B cell (primary cell): Measurements from ENCODE around the gene CRELD2. TPM values are rescaled to one million over a fixed set of nuclear protein-coding genes. Genes with fewer than 3 reads are reported as not detected.

Source experiments
- ATAC-seq: fragments of 200-7000 bp; cut with Tn5 transposase; one replicate; pipeline ENCODE4 v1.10.0; 2021; ENCODE audit warnings: low read depth, mild to moderate bottlenecking, moderate number of reproducible peaks, moderate library complexity
- CTCF ChIA-PET: fragments of 350-600 bp; sonication (Branson Sonifier 250); formaldehyde crosslinking; loops from one replicate; lab custom pipeline; 2021; ENCODE audit warnings: antibody characterized with exemption, inconsistent platforms; lab: Charles Lee
- POLR2A ChIA-PET: fragments of 350-600 bp; sonication (Branson Sonifier 250); formaldehyde crosslinking; loops from one replicate; lab custom pipeline; 2021; ENCODE audit warnings: antibody characterized with exemption; lab: Charles Lee
- DNase-seq: peaks from one replicate; pipeline ENCODE4 v3.0.0; 2013
- H2AFZ ChIP-seq: 2 replicates; pipeline ENCODE4 v1.6.1; 2012; ENCODE audit warnings: mild to moderate bottlenecking, low read depth, low read length; ENCODE audit not compliant: insufficient read depth, poor library complexity, severe bottlenecking
- H3K27ac ChIP-seq, 2 donors: 1 replicate in 1 of 2; 2 replicates in 1 of 2; pipeline ENCODE4 v1.5.1; 2012 to 2013; ENCODE audit warnings: low read length in 2 of 2, mild to moderate bottlenecking in 2 of 2, moderate library complexity in 1 of 2
- H3K27me3 ChIP-seq, 4 experiments: fragments of 200-600 bp in 1 of 4; sonication (generic) in 1 of 4; replicated peaks in 1 of 4; 1 replicate in 2 of 4; 2 replicates in 2 of 4; pipeline versions ENCODE4 v1.6.1 to v1.7.0; 2013 to 2016; ENCODE audit warnings: low read length in 3 of 4, mild to moderate bottlenecking in 2 of 4, mixed read lengths in 1 of 4, moderate library complexity in 1 of 4; ENCODE audit not compliant: insufficient read depth in 4 of 4, control insufficient read depth in 3 of 4; ENCODE audit errors: control extremely low read depth in 1 of 4
- H3K36me3 ChIP-seq, 2 experiments: replicated peaks in 1 of 2; 1 replicate in 1 of 2; 2 replicates in 1 of 2; pipeline versions ENCODE4 v1.6.1 to v1.7.1; 2013; ENCODE audit warnings: low read length in 1 of 2; ENCODE audit not compliant: insufficient read depth in 2 of 2, control insufficient read depth in 1 of 2; ENCODE audit errors: control extremely low read depth in 1 of 2, extremely low read depth in 1 of 2
- H3K4me1 ChIP-seq, 2 donors: fragments of 200-600 bp in 1 of 2; sonication (generic) in 1 of 2; 1 replicate in 1 of 2; 2 replicates in 1 of 2; pipeline versions ENCODE4 v1.5.1 to v1.6.1; 2013 to 2017; ENCODE audit warnings: low read length in 2 of 2; ENCODE audit not compliant: control insufficient read depth in 2 of 2, insufficient read depth in 2 of 2
- H3K4me2 ChIP-seq: replicated peaks from 2 replicates; pipeline ENCODE3; 2012; ENCODE audit warnings: mild to moderate bottlenecking, low read depth, low read length; ENCODE audit not compliant: poor library complexity, severe bottlenecking
- H3K4me3 ChIP-seq, 5 experiments: fragments of 200-600 bp in 1 of 5; sonication (generic) in 1 of 5; 1 replicate in 3 of 5; 2 replicates in 2 of 5; pipeline versions ENCODE4 v1.5.1 to v1.7.0; 2011 to 2016; ENCODE audit warnings: low read length in 4 of 5, mild to moderate bottlenecking in 4 of 5, low read depth in 2 of 5, control low read depth in 1 of 5, moderate library complexity in 1 of 5; ENCODE audit not compliant: insufficient read depth in 1 of 5; ENCODE audit errors: control extremely low read depth in 1 of 5, extremely low read depth in 1 of 5
- H3K79me2 ChIP-seq: fragments of 200-600 bp; sonication (generic); one replicate; pipeline ENCODE4 v1.6.0; 2016; ENCODE audit warnings: low read length; ENCODE audit not compliant: control insufficient read depth, insufficient read depth
- H3K9ac ChIP-seq: fragments of 200-600 bp; sonication (generic); 2 replicates; pipeline ENCODE4 v1.6.1; 2017; ENCODE audit warnings: mild to moderate bottlenecking, low read length, moderate library complexity
- H3K9me3 ChIP-seq, 3 donors: one replicate each; pipeline versions ENCODE4 v1.6.1 to v1.7.1; 2013; ENCODE audit warnings: low read length in 2 of 3; ENCODE audit not compliant: control insufficient read depth in 2 of 3, insufficient read depth in 1 of 3; ENCODE audit errors: control extremely low read depth in 1 of 3
- H4K20me1 ChIP-seq: 2 replicates; pipeline ENCODE4 v1.6.0; 2012; ENCODE audit warnings: mild to moderate bottlenecking, low read length; ENCODE audit not compliant: insufficient read depth, control insufficient read depth, poor library complexity, severe bottlenecking
- H3K27ac Mint-ChIP-seq: one replicate; pipeline ENCODE4 v1.8.0; 2021; ENCODE audit warnings: mixed read lengths
- H3K27me3 Mint-ChIP-seq: one replicate; pipeline ENCODE4 v1.8.0; 2021; ENCODE audit warnings: mixed read lengths
- H3K4me1 Mint-ChIP-seq: one replicate; pipeline ENCODE4 v1.8.0; 2021; ENCODE audit warnings: mixed read lengths
- H3K4me3 Mint-ChIP-seq: one replicate; pipeline ENCODE4 v1.8.0; 2021; ENCODE audit warnings: mixed read lengths
- H3K9me3 Mint-ChIP-seq: one replicate; pipeline ENCODE4 v1.8.0; 2022; ENCODE audit warnings: mixed read lengths; ENCODE audit not compliant: insufficient read depth
- EZH2 ChIP-seq: IDR thresholded peaks from 2 replicates; pipeline ENCODE4 v1.6.1; 2012; ENCODE audit warnings: borderline replicate concordance, low read depth, mild to moderate bottlenecking, moderate library complexity, low read length; ENCODE audit not compliant: insufficient read depth, poor library complexity, severe bottlenecking
- WGBS: methylation state at CpG from one replicate; pipeline ENCODE4 v1.1.5; 2013; ENCODE audit warnings: missing lambda C conversion rate; ENCODE audit not compliant: insufficient coverage; 5-methylcytosine and 5-hydroxymethylcytosine counted together
- intact Hi-C: fragments of 100-400 bp; cut with micrococcal nuclease; formaldehyde crosslinking; loops from one replicate; pipeline ENCODE4 v1.10.0; 2022
- polyA plus RNA-seq: library from polyadenylated mRNA; depleted of rRNA; stranded (reverse); fragments of >200 nt; gene quantifications from 2 replicates; pipeline ENCODE4 v1.2.3, GENCODE V29; 2012
- total RNA-seq, 2 donors: library from RNA; stranded (reverse); fragments of 120-200 nt in 1 of 2; gene quantifications; 1 replicate in 1 of 2; 2 replicates in 1 of 2; pipeline versions ENCODE4 v1.2.3 to v1.2.4, GENCODE V29; 2013 to 2022
- TF ChIP-seq, protein P1 (sequence below): fragments of 200-600 bp; IDR thresholded peaks from one replicate; pipeline ENCODE4 v1.8.0; 2022; ENCODE audit warnings: antibody characterized with exemption, mild to moderate bottlenecking

Gene CRELD2
- total and polyA plus RNA-seq, 2 donors (not counting 1 experiment from before 2014, with no cell fraction given): 35.9 to 41.9 TPM

DNA sequence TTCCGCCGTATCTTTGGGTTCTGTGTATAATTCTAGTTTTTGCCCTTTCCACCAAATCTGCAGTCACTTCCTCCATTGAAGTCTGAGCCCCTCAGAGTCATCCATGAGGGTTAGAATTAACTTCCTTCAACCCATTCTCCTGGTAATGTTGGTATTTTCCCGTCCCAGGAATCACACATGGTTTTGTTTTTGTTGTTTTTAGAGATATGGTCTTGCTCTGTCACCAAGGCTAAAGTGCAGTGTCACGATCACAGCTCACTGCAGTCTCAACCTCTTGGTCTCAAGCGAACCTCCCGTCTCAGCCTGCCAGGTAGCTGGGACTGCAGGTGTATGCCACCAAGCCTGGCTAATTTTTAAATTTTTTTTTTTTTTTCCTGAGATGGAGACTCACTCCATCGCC lies 46.1 kb upstream of the CRELD2 start:
- Mint-ChIP-seq H3K4me3 (no peak overlapping the region), H3K4me1 (peaks cover 12% of the 10 kb centered on the region), H3K27ac (no peak overlapping the region), H3K9me3 (peaks cover 5% of the 10 kb centered on the region), H3K27me3 (no peaks in the 10 kb centered on the region)
- Histone ChIP-seq H3K9me3 (peaks cover 0 to 15% (median 10%) of the 10 kb centered on the region in 3 donors), H4K20me1 (peaks cover 53% of the 10 kb centered on the region), H2AFZ (no peak overlapping the region), H3K27ac (no peak overlapping the region), H3K79me2 (peaks cover 94% of the 10 kb centered on the region), H3K27me3 (no peaks in the 10 kb centered on the region), H3K4me2 (no peak overlapping the region), H3K36me3 (peaks cover 0 to 3% of the 10 kb centered on the region in 2 experiments), H3K9ac (no peak overlapping the region), H3K4me1 (no peaks in the 10 kb centered on the region), H3K4me3 (no peak overlapping the region)
- no peak for TF ChIP-seq EZH2
- TF ChIP-seq, protein P1, sequence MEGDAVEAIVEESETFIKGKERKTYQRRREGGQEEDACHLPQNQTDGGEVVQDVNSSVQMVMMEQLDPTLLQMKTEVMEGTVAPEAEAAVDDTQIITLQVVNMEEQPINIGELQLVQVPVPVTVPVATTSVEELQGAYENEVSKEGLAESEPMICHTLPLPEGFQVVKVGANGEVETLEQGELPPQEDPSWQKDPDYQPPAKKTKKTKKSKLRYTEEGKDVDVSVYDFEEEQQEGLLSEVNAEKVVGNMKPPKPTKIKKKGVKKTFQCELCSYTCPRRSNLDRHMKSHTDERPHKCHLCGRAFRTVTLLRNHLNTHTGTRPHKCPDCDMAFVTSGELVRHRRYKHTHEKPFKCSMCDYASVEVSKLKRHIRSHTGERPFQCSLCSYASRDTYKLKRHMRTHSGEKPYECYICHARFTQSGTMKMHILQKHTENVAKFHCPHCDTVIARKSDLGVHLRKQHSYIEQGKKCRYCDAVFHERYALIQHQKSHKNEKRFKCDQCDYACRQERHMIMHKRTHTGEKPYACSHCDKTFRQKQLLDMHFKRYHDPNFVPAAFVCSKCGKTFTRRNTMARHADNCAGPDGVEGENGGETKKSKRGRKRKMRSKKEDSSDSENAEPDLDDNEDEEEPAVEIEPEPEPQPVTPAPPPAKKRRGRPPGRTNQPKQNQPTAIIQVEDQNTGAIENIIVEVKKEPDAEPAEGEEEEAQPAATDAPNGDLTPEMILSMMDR: no peak
- intact Hi-C loops: no loop called here
- WGBS: 100% methylated on average over 4 of the region's 7 CpGs
- ChIA-PET CTCF (interaction anchor here (1.1 kb wide), 1 partner anchor 15 kb away, joined by 3 read pairs; no protein-coding TSS in a partner anchor), POLR2A (no interaction called here)
- DNase-seq (no peak), ATAC-seq (no peak)

DNA sequence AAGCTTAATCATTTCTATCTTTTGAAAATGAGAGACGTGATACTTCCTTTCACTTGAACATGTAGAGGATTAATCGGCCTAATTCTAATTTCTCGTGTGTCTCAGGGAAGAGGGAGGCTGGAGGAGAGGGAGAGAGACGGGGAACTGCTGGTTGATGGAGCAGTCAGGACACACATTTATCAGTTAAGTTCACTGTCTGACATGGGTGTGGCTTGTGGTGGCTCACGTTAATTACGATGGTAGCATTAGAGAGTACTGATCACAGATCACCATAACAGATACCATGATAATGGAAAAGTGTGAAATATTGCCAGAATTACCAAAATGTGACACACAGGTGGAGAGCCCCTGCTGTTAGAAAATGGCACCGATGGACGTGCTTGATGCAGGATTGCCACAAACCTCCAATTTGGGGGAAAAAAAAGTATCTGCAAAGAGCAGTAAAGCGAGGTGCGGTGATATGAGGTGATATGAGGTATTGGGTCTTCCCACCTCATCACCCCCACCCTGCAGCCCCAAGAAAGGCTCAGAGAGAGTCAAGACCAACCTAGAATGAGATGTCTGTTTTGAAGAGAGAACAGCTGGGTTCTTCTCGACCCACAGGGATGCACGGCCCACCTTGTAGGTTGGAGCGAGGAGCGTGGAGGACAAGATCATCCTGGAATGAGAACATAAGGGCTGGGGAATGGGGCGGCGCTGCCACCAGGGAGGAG lies 45.0 kb upstream of the CRELD2 start:
- ATAC-seq: no peak
- peaks cover 5% of the 10 kb centered on the region for H3K9me3 Mint-ChIP-seq
- no peak overlapping the region for H3K27ac Mint-ChIP-seq
- Histone ChIP-seq H3K27ac (no peak overlapping the region), H4K20me1 (peaks cover 58% of the 10 kb centered on the region), H2AFZ (no peak overlapping the region), H3K9me3 (peaks cover 0 to 13% (median 10%) of the 10 kb centered on the region in 3 donors), H3K4me1 (no peaks in the 10 kb centered on the region), H3K9ac (no peak overlapping the region), H3K4me3 (no peak overlapping the region), H3K27me3 (no peaks in the 10 kb centered on the region), H3K79me2 (peaks cover 94% of the 10 kb centered on the region), H3K36me3 (peaks cover 0 to 3% of the 10 kb centered on the region in 2 experiments), H3K4me2 (no peak overlapping the region)
- ChIA-PET CTCF (interaction anchor here (0.6 to 0.8 kb wide), 2 partner anchors 18 to 512 kb away, joined by 3 to 4 read pairs; no protein-coding TSS in a partner anchor), POLR2A (no interaction called here)
- intact Hi-C loops: no loop called here
- TF ChIP-seq, protein P1: no peak
- TF ChIP-seq EZH2: no peak
- no peak overlapping the region for H3K4me3 Mint-ChIP-seq
- 98% methylated on average over 7 of the region's 16 CpGs for WGBS
- DNase-seq: no peak
- H3K27me3 Mint-ChIP-seq: no peaks in the 10 kb centered on the region
- peaks cover 12% of the 10 kb centered on the region for H3K4me1 Mint-ChIP-seq
